Thoracic aorta (tissue), 2 donors: Measurements from ENCODE around the gene CLASP1. TPM values are rescaled to one million over a fixed set of nuclear protein-coding genes. Genes with fewer than 3 reads are reported as not detected.
A peak's percentile ranks its signal among the peaks of the same experiment; 100 is the strongest.

Experiments
- ATAC-seq: fragments of 150-250 bp; one replicate; pipeline ENCODE4 v1.8.0; 2017; ENCODE audit warnings: low read depth; ENCODE audit not compliant: insufficient number of reproducible peaks, low FRiP score
- DNase-seq: peaks from one replicate; pipeline ENCODE4 v3.0.0-alpha.2; 2020; ENCODE audit warnings: low spot score
- H3K27ac ChIP-seq, 2 donors: fragments of 200-600 bp; sonication (generic); 1 replicate in 1 of 2; 2 replicates in 1 of 2; pipeline ENCODE4 v1.5.1; 2016; ENCODE audit warnings: mild to moderate bottlenecking in 2 of 2, moderate library complexity in 2 of 2
- H3K27me3 ChIP-seq: fragments of 200-600 bp; sonication (generic); replicated peaks from 2 replicates; pipeline ENCODE4 v1.6.0; 2016; ENCODE audit warnings: mild to moderate bottlenecking; ENCODE audit not compliant: insufficient read depth
- H3K36me3 ChIP-seq: fragments of 200-600 bp; sonication (generic); one replicate; pipeline ENCODE4 v1.5.1; 2016
- H3K4me1 ChIP-seq, 2 donors: fragments of 200-600 bp; sonication (generic); 1 replicate in 1 of 2; 2 replicates in 1 of 2; pipeline versions ENCODE4 v1.5.1 to v1.6.0; 2016; ENCODE audit warnings: low read depth in 2 of 2, mild to moderate bottlenecking in 1 of 2; ENCODE audit not compliant: control insufficient read depth in 1 of 2
- H3K4me3 ChIP-seq: fragments of 200-600 bp; sonication (generic); 2 replicates; pipeline ENCODE4 v1.5.1; 2016; ENCODE audit warnings: mild to moderate bottlenecking
- H3K9me3 ChIP-seq: fragments of 200-600 bp; sonication (generic); 2 replicates; pipeline ENCODE4 v1.5.1; 2016
- CTCF ChIP-seq: fragments of 200-600 bp; sonication (generic); IDR thresholded peaks from one replicate; pipeline ENCODE4 v1.5.1; 2019; ENCODE audit warnings: antibody characterized with exemption
- total RNA-seq, 2 donors: library from RNA; depleted of rRNA; stranded (reverse); fragments of >200 nt; gene quantifications; one replicate each; pipeline versions ENCODE4 v1.1.0 to v1.2.3, GENCODE V29; 2016

Gene CLASP1
- total RNA-seq, 2 donors from 2014 or later: 69.7 to 113 TPM

GRCh38 chr2:121520641-121520994 is 128.6 kb downstream of the CLASP1 start:
- no peak for ATAC-seq
- H3K27me3 ChIP-seq: no peaks in the 10 kb centered on the region
- no peak for DNase-seq
- no peak overlapping the region for H3K27ac ChIP-seq
- H3K9me3 ChIP-seq: no peaks in the 10 kb centered on the region
- no peak overlapping the region for H3K4me3 ChIP-seq
- peaks cover 3 to 12% of the 10 kb centered on the region in 2 donors for H3K4me1 ChIP-seq
- H3K36me3 ChIP-seq: peaks cover 24% of the 10 kb centered on the region
- no peak for TF ChIP-seq CTCF

GRCh38 chr2:121519732-121520640 is 129.3 kb downstream of the CLASP1 start:
- H3K4me1 ChIP-seq: peaks cover 3 to 12% of the 10 kb centered on the region in 2 donors
- H3K4me3 ChIP-seq: no peak overlapping the region
- ATAC-seq (peak; percentile 28), DNase-seq (no peak)
- no peaks in the 10 kb centered on the region for H3K27me3 ChIP-seq
- no peaks in the 10 kb centered on the region for H3K9me3 ChIP-seq
- peaks cover 25% of the 10 kb centered on the region for H3K36me3 ChIP-seq
- no peak for TF ChIP-seq CTCF
- H3K27ac ChIP-seq: no peak overlapping the region

- Histone ChIP-seq H3K27me3 (no peaks in the 10 kb centered on the region), H3K4me3 (no peak overlapping the region), H3K9me3 (no peaks in the 10 kb centered on the region), H3K36me3 (peaks cover 22% of the 10 kb centered on the region), H3K27ac (no peak overlapping the region), H3K4me1 (peaks cover 3 to 12% of the 10 kb centered on the region in 2 donors)
- TF ChIP-seq CTCF: no peak
- DNase-seq: no peak
- ATAC-seq: no peak
Observed at GRCh38 chr2:121519153-121519552, 130.1 kb downstream of the CLASP1 start.

- Histone ChIP-seq H3K27me3 (no peaks in the 10 kb centered on the region), H3K36me3 (peaks cover 23% of the 10 kb centered on the region), H3K4me1 (no peaks in the 10 kb centered on the region), H3K9me3 (no peaks in the 10 kb centered on the region), H3K4me3 (no peak overlapping the region), H3K27ac (no peak overlapping the region)
- TF ChIP-seq CTCF: no peak
- ATAC-seq: no peak
- DNase-seq: no peak
Observed at GRCh38 chr2:121513597-121514333, 135.5 kb downstream of the CLASP1 start.

- no peaks in the 10 kb centered on the region for H3K9me3 ChIP-seq
- no peaks in the 10 kb centered on the region for H3K4me1 ChIP-seq
- H3K27ac ChIP-seq: no peak overlapping the region
- no peaks in the 10 kb centered on the region for H3K27me3 ChIP-seq
- no peak overlapping the region for H3K4me3 ChIP-seq
- H3K36me3 ChIP-seq: peaks cover 10% of the 10 kb centered on the region
- no peak for DNase-seq
- no peak for ATAC-seq
- TF ChIP-seq CTCF: no peak
Observed at GRCh38 chr2:121510857-121511256, 138.4 kb downstream of the CLASP1 start.
